Measurements from ENCODE around the gene TMEM229B.
A peak's percentile ranks its signal among the peaks of the same experiment; 100 is the strongest.

TMEM229B gene

GRCh38 chr14:67487937-67488893 is at the start of gene TMEM229B:
Gene TMEM229B (minus strand): TSS chr14:67488721. CDS start chr14:67473923, 14,798 bp downstream.
- H3K36me3 ChIP-seq (ENCODE audit: control insufficient read depth in 1 of 2, insufficient read depth in 2 of 2, low read length in 2 of 2) = peaks cover 0 to 4% of the 10 kb centered on the region in 2 donors
- no peaks in the 10 kb centered on the region for H3K27me3 ChIP-seq (ENCODE audit: low read depth, low read length)
- H3K9me3 ChIP-seq (ENCODE audit: control insufficient read depth in 1 of 2, low read length in 2 of 2) = peaks cover 0 to 1% of the 10 kb centered on the region in 2 donors
- peak within 1 kb of the TSS; percentile 30 to 77 for H3K4me3 ChIP-seq (ENCODE audit: low read depth in 1 of 2, low read length in 2 of 2)
- H3K27ac ChIP-seq (ENCODE audit: low read length) = peak within 1 kb of the TSS; percentile 89
- no peaks in the 10 kb centered on the region for H3K4me1 ChIP-seq (ENCODE audit: control insufficient read depth in 1 of 2, insufficient read depth in 2 of 2, low read length in 2 of 2)

- no peaks in the 10 kb centered on the region for H3K36me3 ChIP-seq (ENCODE audit: control insufficient read depth in 1 of 2, insufficient read depth in 2 of 2, low read length in 2 of 2)
- no peak overlapping the region for H3K27ac ChIP-seq (ENCODE audit: low read length)
- no peaks in the 10 kb centered on the region for H3K27me3 ChIP-seq (ENCODE audit: low read depth, low read length)
- no peak overlapping the region for H3K4me3 ChIP-seq (ENCODE audit: low read depth in 1 of 2, low read length in 2 of 2)
- no peaks in the 10 kb centered on the region for H3K9me3 ChIP-seq (ENCODE audit: control insufficient read depth in 1 of 2, low read length in 2 of 2)
- H3K4me1 ChIP-seq (ENCODE audit: control insufficient read depth in 1 of 2, insufficient read depth in 2 of 2, low read length in 2 of 2) = no peaks in the 10 kb centered on the region
Observed at GRCh38 chr14:67537736-67538135, 49.2 kb upstream of the TMEM229B start.

GRCh38 chr14:67536087-67536486 is 47.6 kb upstream of the TMEM229B start:
- no peaks in the 10 kb centered on the region for H3K36me3 ChIP-seq (ENCODE audit: control insufficient read depth in 1 of 2, insufficient read depth in 2 of 2, low read length in 2 of 2)
- H3K27me3 ChIP-seq (ENCODE audit: low read depth, low read length) = no peaks in the 10 kb centered on the region
- H3K4me3 ChIP-seq (ENCODE audit: low read depth in 1 of 2, low read length in 2 of 2) = no peak overlapping the region
- no peak overlapping the region for H3K27ac ChIP-seq (ENCODE audit: low read length)
- no peaks in the 10 kb centered on the region for H3K9me3 ChIP-seq (ENCODE audit: control insufficient read depth in 1 of 2, low read length in 2 of 2)
- peaks cover 0 to 7% of the 10 kb centered on the region in 2 donors for H3K4me1 ChIP-seq (ENCODE audit: control insufficient read depth in 1 of 2, insufficient read depth in 2 of 2, low read length in 2 of 2)

GRCh38 chr14:67533754-67534085 is 45.2 kb upstream of the TMEM229B start:
- Histone ChIP-seq H3K4me3 (ENCODE audit: low read depth in 1 of 2, low read length in 2 of 2) (peak overlapping the region; percentile 49 to 78), H3K4me1 (ENCODE audit: control insufficient read depth in 1 of 2, insufficient read depth in 2 of 2, low read length in 2 of 2) (peaks cover 0 to 7% of the 10 kb centered on the region in 2 donors), H3K36me3 (ENCODE audit: control insufficient read depth in 1 of 2, insufficient read depth in 2 of 2, low read length in 2 of 2) (no peaks in the 10 kb centered on the region), H3K27me3 (ENCODE audit: low read depth, low read length) (no peaks in the 10 kb centered on the region), H3K27ac (ENCODE audit: low read length) (peak overlapping the region; percentile 6), H3K9me3 (ENCODE audit: control insufficient read depth in 1 of 2, low read length in 2 of 2) (no peaks in the 10 kb centered on the region)

- Histone ChIP-seq H3K9me3 (ENCODE audit: control insufficient read depth in 1 of 2, low read length in 2 of 2) (no peaks in the 10 kb centered on the region), H3K27me3 (ENCODE audit: low read depth, low read length) (no peaks in the 10 kb centered on the region), H3K36me3 (ENCODE audit: control insufficient read depth in 1 of 2, insufficient read depth in 2 of 2, low read length in 2 of 2) (no peaks in the 10 kb centered on the region), H3K4me1 (ENCODE audit: control insufficient read depth in 1 of 2, insufficient read depth in 2 of 2, low read length in 2 of 2) (peaks cover 0 to 7% of the 10 kb centered on the region in 2 donors), H3K4me3 (ENCODE audit: low read depth in 1 of 2, low read length in 2 of 2) (peak within 1 kb of the TSS; percentile 59 to 78), H3K27ac (ENCODE audit: low read length) (peak within 1 kb of the TSS; percentile 67)
Observed at GRCh38 chr14:67532998-67533753, 44.7 kb upstream of the TMEM229B start, which contains the start of gene PLEKHH1. Gene PLEKHH1 (plus strand): TSS chr14:67533290. CDS start chr14:67541868, 8,578 bp downstream.

GRCh38 chr14:67532606-67532997 is 44.1 kb upstream of the TMEM229B start:
- Histone ChIP-seq H3K36me3 (ENCODE audit: control insufficient read depth in 1 of 2, insufficient read depth in 2 of 2, low read length in 2 of 2) (no peaks in the 10 kb centered on the region), H3K4me3 (ENCODE audit: low read depth in 1 of 2, low read length in 2 of 2) (peak overlapping the region; percentile 59 to 78), H3K4me1 (ENCODE audit: control insufficient read depth in 1 of 2, insufficient read depth in 2 of 2, low read length in 2 of 2) (peaks cover 0 to 7% of the 10 kb centered on the region in 2 donors), H3K9me3 (ENCODE audit: control insufficient read depth in 1 of 2, low read length in 2 of 2) (no peaks in the 10 kb centered on the region), H3K27ac (ENCODE audit: low read length) (peak overlapping the region; percentile 67), H3K27me3 (ENCODE audit: low read depth, low read length) (no peaks in the 10 kb centered on the region)

- no peak overlapping the region for H3K27ac ChIP-seq (ENCODE audit: low read length)
- no peaks in the 10 kb centered on the region for H3K27me3 ChIP-seq (ENCODE audit: low read depth, low read length)
- peaks cover 0 to 7% of the 10 kb centered on the region in 2 donors for H3K4me1 ChIP-seq (ENCODE audit: control insufficient read depth in 1 of 2, insufficient read depth in 2 of 2, low read length in 2 of 2)
- H3K4me3 ChIP-seq (ENCODE audit: low read depth in 1 of 2, low read length in 2 of 2) = no peak overlapping the region
- H3K36me3 ChIP-seq (ENCODE audit: control insufficient read depth in 1 of 2, insufficient read depth in 2 of 2, low read length in 2 of 2) = no peaks in the 10 kb centered on the region
- H3K9me3 ChIP-seq (ENCODE audit: control insufficient read depth in 1 of 2, low read length in 2 of 2) = no peaks in the 10 kb centered on the region
Observed at GRCh38 chr14:67529947-67530935, 41.7 kb upstream of the TMEM229B start.

- Histone ChIP-seq H3K27ac (ENCODE audit: low read length) (no peak overlapping the region), H3K4me1 (ENCODE audit: control insufficient read depth in 1 of 2, insufficient read depth in 2 of 2, low read length in 2 of 2) (peaks cover 0 to 7% of the 10 kb centered on the region in 2 donors), H3K27me3 (ENCODE audit: low read depth, low read length) (no peaks in the 10 kb centered on the region), H3K4me3 (ENCODE audit: low read depth in 1 of 2, low read length in 2 of 2) (no peak overlapping the region), H3K36me3 (ENCODE audit: control insufficient read depth in 1 of 2, insufficient read depth in 2 of 2, low read length in 2 of 2) (no peaks in the 10 kb centered on the region), H3K9me3 (ENCODE audit: control insufficient read depth in 1 of 2, low read length in 2 of 2) (no peaks in the 10 kb centered on the region)
Observed at GRCh38 chr14:67528276-67528675, 39.8 kb upstream of the TMEM229B start.

GRCh38 chr14:67527756-67528155 is 39.2 kb upstream of the TMEM229B start:
- Histone ChIP-seq H3K4me1 (ENCODE audit: control insufficient read depth in 1 of 2, insufficient read depth in 2 of 2, low read length in 2 of 2) (peaks cover 0 to 7% of the 10 kb centered on the region in 2 donors), H3K4me3 (ENCODE audit: low read depth in 1 of 2, low read length in 2 of 2) (no peak overlapping the region), H3K9me3 (ENCODE audit: control insufficient read depth in 1 of 2, low read length in 2 of 2) (no peaks in the 10 kb centered on the region), H3K36me3 (ENCODE audit: control insufficient read depth in 1 of 2, insufficient read depth in 2 of 2, low read length in 2 of 2) (no peaks in the 10 kb centered on the region), H3K27me3 (ENCODE audit: low read depth, low read length) (no peaks in the 10 kb centered on the region), H3K27ac (ENCODE audit: low read length) (no peak overlapping the region)

GRCh38 chr14:67526676-67527459 is 38.3 kb upstream of the TMEM229B start:
- H3K27me3 ChIP-seq (ENCODE audit: low read depth, low read length) = no peaks in the 10 kb centered on the region
- H3K4me3 ChIP-seq (ENCODE audit: low read depth in 1 of 2, low read length in 2 of 2) = no peak overlapping the region
- no peak overlapping the region for H3K27ac ChIP-seq (ENCODE audit: low read length)
- no peaks in the 10 kb centered on the region for H3K36me3 ChIP-seq (ENCODE audit: control insufficient read depth in 1 of 2, insufficient read depth in 2 of 2, low read length in 2 of 2)
- H3K4me1 ChIP-seq (ENCODE audit: control insufficient read depth in 1 of 2, insufficient read depth in 2 of 2, low read length in 2 of 2) = no peaks in the 10 kb centered on the region
- no peaks in the 10 kb centered on the region for H3K9me3 ChIP-seq (ENCODE audit: control insufficient read depth in 1 of 2, low read length in 2 of 2)

Data from muscle layer of duodenum (tissue), 2 donors.